Stimulated activated CD4-positive, alpha-beta T cell treated with anti-CD3 and anti-CD28 coated beads, Interleukin-2, amount 100 ng/mL, for 4 hours (primary cell): ENCODE data around the gene MEX3D.

ENCODE experiments used
- DNase-seq: peaks from one replicate; pipeline ENCODE4 v3.0.0-alpha.2; 2020; ENCODE audit warnings: low read depth

The MEX3D gene

GRCh38 chr19:1568320-1569019 lies at the start of gene MEX3D:
MEX3D (minus strand) TSS chr19:1568325; CDS start chr19:1568058, 267 bp downstream.
- peak; percentile 78 for DNase-seq

DNA sequence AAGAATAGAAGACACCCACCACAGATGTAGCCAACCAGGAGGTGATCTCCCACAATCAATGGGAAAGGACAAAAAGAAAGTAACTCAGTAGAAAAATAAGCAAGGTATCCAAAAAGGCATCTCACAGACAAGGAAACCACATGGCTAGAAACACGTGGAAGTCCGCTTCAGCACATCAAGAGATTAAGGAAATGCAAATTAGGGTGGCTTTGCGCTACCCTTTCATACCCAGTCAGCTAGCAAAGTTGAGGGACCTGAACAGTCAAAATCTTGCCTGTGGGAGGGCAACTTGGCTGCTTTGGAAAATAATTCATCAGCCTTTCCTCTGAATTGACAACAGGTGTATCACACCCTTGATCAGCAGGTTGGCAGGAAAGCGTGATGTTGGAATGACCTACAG lies 48.8 kb upstream of the MEX3D start:
- DNase-seq, result no peak

GRCh38 chr19:1616396-1616795 lies 48.3 kb upstream of the MEX3D start:
- DNase-seq, result no peak

DNA sequence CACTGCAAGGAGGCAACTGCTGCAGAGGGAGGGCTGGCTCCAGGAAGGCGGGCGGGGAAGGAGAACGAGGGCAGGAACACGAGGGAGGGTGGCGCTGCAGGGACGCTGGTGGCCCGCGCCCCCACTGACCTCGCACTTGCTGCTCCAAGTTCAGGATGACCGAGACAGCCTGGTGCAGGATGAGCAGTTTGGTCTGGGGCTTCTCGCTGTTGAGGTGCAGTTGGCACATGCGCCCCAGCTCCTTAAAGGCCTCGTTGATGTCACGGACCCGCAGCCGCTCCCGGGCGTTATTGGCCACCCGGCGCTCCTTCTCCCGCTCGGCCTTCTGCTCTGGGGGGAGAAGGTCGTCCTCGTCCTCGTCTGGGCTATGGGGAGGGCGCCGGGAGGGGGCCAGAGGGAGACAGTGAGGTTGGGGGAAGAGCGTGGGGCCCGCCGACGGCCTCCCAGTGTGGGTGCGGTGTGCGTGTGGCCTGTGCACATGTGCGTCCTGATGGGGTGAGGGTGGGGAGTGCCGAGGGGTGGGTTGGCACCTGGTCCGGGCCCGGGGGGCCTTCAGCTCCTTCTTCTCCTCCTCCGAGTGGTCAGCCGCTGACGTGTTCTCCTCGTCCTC lies 47.1 kb upstream of the MEX3D start:
- no peak for DNase-seq

- DNase-seq, result no peak
Measured at GRCh38 chr19:1613808-1614570, 45.9 kb upstream of the MEX3D start.

DNA sequence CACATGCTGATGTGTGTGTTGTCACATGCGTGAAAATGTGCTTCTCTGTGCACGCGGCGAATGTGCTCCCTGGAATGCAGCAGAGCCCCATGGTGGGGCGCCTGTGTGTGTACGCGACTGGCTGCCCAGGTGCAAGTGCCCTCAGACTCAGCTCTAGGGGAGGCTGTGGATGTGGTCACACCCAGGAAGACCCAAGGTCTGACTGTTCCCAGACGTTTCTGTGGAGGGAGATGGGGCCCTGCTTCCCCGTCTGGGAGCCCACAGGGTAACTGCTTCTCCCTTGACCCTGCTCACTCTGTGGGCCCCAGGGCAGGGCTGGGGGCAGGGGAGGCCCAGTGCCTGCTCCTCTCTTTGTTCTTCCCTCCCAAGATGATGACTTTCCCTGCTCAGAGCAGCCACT lies 45.0 kb upstream of the MEX3D start:
- DNase-seq, result no peak

DNA sequence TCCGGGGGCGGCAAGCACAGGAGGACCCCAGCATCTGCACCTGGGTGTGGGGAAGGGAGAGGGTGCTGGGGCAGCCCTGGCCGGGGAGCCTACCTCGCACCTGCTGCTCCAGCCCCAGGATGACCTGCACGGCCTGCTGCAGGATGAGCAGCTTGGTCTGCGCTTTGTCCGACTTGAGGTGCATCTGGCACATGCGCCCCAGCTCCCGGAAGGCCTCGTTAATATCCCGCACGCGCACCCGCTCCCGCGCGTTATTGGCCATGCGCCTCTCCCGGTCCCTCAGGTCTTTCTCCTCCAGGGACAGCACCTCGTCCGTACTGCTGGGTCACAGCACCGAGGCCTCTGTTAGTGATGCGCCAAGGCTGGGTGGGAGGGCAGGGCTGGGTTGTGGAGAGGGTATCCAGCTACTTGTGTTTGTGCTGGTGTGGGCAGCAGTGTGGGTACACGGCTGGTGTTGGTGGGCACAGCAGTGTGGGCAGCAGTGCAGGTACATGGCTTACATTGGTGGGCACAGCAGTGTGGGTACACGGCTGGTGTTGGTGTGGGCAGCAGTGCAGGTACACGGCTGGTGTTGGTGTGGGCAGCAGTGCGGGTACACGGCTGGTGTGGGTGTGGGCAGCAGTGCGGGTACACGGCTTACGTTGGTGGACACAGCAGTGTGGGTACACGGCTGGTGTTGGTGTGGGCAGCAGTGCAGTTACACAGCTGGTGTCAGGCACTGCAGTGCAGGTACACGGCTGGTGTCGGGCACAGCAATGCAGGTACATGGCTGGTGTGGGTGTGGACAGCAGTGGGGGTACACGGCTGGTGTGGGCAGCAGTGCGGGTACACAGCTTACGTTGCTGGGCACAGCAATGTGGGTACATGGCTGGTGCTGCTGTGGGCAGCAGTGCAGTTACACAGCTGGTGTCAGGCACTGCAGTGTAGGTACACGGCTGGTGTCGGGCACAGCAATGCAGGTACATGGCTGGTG lies 44.3 kb upstream of the MEX3D start:
- DNase-seq, result no peak

DNA sequence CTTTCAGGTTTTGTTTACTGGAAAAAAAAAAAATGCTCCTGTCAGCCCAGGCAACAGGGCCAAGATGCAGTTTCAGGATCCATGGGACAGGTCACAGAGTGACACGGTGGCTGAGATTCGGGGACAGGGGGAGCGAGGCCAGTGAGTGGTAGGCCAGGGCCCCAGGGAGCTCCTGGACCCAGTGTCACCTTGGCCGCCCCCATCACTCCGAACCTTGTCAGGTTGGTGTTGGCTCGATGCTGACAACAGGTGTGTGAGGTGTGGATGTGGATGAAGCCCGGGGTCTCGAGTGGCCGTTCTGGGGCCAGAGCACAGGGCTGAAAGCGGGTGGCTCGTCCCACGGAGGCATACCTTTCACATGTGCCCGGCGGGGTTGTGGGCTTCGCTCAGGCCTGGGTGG lies 43.2 kb upstream of the MEX3D start:
- no peak for DNase-seq

DNA sequence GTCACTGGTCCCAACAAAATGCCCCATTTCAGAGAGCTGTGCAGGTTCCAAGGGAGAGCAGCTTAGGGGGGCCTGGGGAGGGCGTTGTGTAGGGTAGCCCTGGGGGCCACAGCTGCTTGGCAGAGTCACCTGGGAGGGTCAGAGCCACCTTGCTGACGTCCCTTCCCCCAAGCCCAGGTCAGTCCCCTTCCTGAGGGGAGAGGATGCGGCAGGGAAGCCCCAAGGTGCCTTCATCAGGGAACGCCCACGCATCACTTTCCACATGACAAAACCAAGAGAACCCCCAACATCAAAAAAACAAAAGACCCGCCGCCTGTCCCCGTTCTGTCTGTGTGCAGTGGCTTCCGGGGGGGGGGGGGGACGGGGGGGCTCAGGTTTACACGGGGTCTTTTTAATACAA lies 42.5 kb upstream of the MEX3D start:
- DNase-seq, result no peak

DNA sequence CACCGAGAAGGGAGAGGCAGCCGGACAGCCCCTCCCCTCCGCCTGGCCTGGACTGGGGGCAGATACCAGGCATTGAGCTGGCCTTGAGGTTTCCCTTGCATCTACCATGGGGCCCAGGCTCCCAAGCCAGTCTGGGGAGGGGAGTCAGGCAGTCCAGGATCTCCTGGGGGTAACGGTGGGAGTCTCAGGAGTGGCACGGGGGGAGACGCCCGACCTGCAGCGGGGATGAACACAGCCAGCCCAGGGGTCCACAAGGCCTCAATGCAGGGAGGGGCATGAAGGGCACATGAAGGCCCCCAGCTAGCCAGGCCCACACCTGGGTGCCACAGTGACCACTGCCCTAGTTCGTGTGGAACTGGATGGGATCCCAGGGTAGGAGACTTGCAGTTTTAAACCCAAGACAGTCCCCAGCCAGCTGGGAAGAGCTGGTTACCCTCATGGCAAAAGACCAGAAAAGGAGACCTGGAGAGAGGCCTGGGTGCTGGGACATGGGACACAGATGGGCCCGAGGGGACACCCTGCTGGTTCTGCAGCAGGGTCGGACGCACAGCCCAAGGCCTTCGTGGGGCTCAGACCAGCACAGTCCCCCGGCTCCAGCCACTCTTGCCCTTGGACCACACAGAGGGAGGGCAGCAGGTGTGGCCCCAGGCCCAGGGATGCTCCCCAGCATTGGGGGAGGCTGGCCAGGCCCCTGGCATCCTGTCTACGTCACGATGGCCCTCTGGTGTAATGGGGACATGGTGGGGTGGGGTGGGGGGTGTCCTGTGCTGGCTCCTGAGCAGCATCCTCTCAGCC lies 41.8 kb upstream of the MEX3D start:
- no peak for DNase-seq

DNA sequence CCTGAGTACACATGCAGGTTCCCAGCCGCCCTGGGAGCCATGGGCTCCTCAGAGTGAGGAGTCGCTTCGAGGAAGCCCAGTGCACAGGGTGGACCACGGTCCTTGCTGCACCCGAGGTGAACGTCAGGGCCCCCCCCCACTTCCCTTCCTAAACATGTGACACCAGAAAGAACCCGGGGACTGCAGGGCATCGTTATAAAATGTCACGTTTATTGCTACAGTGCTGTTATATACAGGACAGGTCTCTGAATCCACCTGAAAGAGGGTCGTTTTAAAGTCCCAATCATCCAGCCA lies 40.9 kb upstream of the MEX3D start:
- no peak for DNase-seq

DNA sequence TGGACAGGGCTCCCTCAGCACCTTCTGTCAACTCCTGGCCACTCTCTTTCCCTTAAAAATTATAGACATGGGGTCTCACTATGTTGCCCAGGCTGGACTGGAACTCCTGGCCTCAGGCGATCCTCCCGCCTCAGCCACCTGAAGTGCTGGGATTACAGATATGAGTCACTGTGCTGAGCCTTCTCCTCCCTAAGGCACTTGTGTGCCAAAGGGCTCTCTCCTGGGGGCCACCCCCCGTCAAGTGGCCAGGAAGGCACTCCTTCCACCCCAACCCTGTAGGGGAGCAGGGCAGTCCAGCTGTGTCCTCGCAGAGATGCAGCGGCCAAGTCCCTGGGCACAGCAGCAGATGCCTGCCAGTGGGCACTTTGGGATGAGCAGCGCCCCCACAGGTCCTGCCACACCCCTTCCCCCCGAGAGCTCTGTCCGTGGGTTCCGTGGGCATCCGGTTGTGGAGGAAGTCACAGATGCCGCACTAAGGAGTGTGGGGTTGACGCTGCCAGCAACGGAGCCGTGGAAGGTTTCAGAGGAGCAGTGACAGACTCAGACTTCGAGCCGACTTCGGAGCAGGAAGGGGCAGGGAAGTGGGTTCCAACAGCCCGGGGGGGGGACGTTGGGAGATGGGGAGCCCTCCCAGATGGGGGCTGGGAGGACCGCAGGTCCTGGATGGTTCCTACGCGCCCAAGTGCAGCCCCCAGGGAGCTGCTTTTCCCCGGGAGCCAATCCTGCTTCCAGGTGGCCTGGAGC lies 40.4 kb upstream of the MEX3D start:
- no peak for DNase-seq

GRCh38 chr19:1606138-1606651 lies 38.1 kb upstream of the MEX3D start:
- no peak for DNase-seq

GRCh38 chr19:1605236-1606137 lies 37.4 kb upstream of the MEX3D start, which contains the start of gene UQCR11:
UQCR11 (minus strand) TSS chr19:1605462; CDS start chr19:1605409, 53 bp downstream.
- peak; percentile 88 for DNase-seq

DNA sequence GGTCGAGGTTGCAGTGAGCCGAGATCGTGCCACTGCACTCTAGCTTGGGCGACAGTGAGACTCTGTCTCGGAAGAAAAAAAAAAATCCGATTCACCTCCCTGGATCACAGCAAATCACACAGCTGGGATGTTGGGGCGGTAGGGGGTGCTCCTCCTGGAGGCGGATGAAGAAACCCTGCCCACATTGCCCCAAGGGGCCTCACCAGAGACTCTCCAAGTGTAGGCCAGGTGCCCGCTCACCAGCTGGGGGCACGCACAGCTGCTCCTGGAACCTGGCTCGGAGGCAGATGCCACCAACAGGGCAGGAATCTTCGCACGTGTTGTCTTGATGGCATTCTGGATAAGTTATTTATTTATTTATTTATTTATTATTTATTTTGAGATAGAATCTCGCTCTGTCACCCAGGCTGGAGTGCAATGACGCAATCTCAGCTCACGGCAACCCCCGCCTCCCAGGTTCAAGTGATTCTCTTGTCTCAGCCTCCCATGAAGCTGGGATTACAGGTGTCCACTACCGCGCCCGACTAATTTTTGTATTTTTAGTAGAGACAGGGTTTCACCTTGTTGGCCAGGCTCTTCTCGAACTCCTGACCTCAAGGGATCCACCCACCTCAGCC lies 34.1 kb upstream of the MEX3D start:
- no peak for DNase-seq

GRCh38 chr19:1601613-1602064 lies 33.5 kb upstream of the MEX3D start:
- DNase-seq, result no peak

DNA sequence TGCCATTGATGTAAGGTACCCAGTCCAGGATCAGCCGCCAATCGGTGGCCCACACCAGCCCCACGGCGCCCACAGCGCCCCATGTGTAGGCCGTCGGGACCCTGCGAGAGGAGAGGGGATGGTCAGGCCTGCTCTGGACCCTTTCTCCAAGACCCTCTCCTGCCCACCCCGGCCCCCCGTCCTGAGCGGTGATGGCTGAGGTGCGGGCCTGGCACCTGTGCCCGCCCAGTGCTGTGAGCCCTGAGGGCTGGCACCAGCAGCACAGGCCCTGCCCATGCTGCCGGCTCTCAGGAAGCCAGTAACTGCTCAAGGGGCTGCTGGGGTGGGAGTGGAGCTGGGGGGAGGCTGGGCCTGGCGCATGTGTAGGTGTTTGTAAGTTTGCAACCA lies 31.3 kb upstream of the MEX3D start:
- DNase-seq, result no peak

- no peak for DNase-seq
Measured at GRCh38 chr19:1598777-1599459, 30.8 kb upstream of the MEX3D start.
